Measurements from ENCODE around the gene PABPN1.
A peak's percentile ranks its signal among the peaks of the same experiment; 100 is the strongest.
"Not testable (repeated sequence)": the region's sequence is repeated elsewhere in the genome, so short reads cannot be mapped to it uniquely, and the experiment has no call there.

PABPN1 gene

GRCh38 chr14:23301288-23301968 lies 19.8 kb upstream of the PABPN1 start:
- peak; percentile 91 to 94 for DNase-seq (ENCODE audit: low read depth in 2 of 2)

DNA sequence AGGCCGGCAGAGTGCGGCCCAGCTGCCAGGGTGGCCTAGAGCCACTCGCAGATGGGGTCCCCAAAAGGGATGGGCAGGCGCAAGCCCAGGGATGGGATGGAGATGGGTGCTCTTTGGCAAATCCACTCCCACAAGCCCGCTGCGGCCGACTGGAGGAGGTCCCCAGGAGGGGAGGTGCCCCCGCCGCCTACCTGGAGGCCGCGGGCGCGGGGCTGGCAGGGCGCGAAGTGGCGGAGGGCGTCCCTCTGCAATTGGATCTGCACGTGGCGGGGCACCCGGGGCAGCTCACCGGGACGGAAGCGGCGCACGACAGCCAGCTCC lies 19.3 kb upstream of the PABPN1 start:
- peak in 1 of 2 donors; percentile 27 for DNase-seq (ENCODE audit: low read depth in 2 of 2)

- DNase-seq (ENCODE audit: low read depth in 2 of 2): peak; percentile 62 to 70
Observed at GRCh38 chr14:23302290-23303225, 18.7 kb upstream of the PABPN1 start, which contains the start of gene PPP1R3E. TSS of gene PPP1R3E (minus strand) at chr14:23302859. CDS start at chr14:23302576, 283 bp downstream.

DNA sequence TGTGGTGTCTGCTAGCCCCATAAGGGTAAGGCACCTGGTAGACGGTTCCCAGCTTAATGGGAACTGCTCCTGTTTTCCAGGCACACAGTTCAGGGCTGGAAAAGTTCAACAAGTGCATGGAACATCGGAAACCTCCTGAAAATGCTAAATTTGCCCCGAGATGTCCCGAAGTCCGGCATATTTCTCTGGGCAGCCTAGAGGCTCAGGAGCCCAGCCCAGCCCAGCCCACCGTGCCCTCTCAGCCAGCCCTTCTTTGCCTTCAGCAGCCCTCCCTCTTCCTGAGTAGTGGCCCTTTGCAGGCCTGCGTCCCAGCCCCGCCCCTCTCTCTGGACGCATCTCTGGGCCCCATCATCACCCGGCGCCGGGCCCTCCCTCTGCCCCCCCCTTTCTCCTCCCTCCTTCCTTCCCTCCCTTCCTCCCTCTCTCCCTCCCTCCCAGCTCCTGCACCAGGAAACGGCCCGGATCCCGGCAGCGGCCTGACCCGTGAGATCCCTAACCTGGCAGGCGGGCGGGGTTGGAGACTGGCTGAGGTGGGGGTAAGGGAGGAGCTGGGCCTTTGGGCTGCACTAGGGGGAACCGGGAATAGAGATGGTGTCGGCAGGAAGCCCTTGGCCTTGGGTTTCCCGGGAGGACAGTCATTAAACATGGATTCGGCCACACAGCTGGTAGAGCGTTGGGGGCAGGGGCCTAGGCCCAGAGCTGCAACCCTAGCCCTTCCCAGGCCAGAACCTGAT lies 14.7 kb upstream of the PABPN1 start, which contains the start of gene BCL2L2:
BCL2L2 (plus strand) TSS at position 422 of the 734 bp plus-strand sequence. CDS start 935 bp downstream, outside the sequence.
- no peak for DNase-seq (ENCODE audit: low read depth in 2 of 2)

DNA sequence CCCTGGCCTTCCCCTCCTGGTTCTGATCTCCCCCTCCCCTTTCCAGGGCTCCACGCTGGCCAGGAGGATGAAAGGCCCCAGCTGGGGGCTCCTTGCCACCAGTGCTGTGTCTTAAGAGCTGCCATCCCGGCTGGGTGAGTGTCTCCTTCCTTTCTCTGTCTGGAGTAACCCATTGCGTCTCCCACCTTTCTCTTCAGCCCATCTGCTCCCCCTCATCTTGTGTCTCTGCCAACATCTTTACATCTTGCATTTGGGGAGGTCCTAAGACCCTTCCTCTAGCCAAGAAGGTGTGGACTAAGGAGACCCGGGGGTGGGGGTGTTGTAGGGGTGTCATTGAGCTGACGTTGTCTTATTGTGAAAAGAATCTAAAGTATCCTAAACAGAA lies 14.1 kb upstream of the PABPN1 start:
- DNase-seq (ENCODE audit: low read depth in 2 of 2): no peak

DNA sequence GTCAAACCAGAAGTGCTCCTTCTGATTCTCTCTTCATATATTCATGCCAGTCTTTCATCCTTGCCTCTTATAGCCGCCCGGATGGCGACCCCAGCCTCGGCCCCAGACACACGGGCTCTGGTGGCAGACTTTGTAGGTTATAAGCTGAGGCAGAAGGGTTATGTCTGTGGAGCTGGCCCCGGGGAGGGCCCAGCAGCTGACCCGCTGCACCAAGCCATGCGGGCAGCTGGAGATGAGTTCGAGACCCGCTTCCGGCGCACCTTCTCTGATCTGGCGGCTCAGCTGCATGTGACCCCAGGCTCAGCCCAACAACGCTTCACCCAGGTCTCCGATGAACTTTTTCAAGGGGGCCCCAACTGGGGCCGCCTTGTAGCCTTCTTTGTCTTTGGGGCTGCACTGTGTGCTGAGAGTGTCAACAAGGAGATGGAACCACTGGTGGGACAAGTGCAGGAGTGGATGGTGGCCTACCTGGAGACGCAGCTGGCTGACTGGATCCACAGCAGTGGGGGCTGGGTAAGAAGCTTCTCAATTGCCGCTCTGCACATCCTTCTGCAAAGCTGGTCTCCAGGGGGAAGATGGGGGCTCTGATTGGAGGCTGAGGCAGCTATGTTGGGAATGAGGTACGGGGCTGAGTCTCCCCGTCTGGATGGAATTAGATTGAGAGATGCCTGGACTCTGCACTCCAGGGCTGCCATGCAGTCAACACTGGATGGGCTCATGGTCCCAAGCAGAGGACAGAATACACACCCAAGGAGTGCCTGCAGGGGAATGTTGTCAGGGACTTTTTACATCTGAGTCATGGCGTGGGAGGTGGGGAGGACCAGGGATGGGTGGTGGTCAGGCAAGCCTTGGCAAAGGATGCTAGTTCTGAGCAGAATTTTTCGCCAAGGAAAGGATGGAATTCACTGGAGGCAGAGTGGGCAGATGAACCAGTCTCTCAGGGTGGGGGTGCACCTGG lies 13.3 kb upstream of the PABPN1 start:
- DNase-seq (ENCODE audit: low read depth in 2 of 2): no peak

GRCh38 chr14:23308721-23309445 lies 12.4 kb upstream of the PABPN1 start:
- no peak for DNase-seq (ENCODE audit: low read depth in 2 of 2)

DNA sequence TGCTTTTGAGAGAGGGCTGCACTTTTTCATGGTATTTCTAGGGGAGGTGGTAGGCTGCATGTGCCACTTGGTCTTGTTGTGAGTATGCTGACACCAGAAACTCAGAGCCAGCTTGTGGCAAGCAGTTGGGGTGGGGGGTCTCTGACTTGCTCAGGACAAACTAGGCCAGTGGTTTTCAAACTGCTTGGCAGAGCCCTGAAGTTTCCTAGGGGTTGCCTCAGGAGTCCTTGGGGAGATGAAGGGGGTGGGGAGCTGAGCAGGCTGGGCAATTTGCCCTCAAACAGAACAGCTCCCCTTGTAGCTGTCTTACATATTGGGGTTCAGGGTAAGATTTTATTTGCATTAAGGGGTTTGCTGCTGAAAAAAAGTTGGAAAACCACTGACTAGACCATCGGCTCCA lies 10.7 kb upstream of the PABPN1 start:
- DNase-seq (ENCODE audit: low read depth in 2 of 2): no peak

- DNase-seq (ENCODE audit: low read depth in 2 of 2): no peak
Observed at GRCh38 chr14:23316300-23316699, 5.0 kb upstream of the PABPN1 start.

GRCh38 chr14:23319746-23320583 lies 1.3 kb upstream of the PABPN1 start:
- no peak for DNase-seq (ENCODE audit: low read depth in 2 of 2)

- no peak for DNase-seq (ENCODE audit: low read depth in 2 of 2)
Observed at GRCh38 chr14:23321572-23322547, 603 bp downstream of the PABPN1 start.

DNA sequence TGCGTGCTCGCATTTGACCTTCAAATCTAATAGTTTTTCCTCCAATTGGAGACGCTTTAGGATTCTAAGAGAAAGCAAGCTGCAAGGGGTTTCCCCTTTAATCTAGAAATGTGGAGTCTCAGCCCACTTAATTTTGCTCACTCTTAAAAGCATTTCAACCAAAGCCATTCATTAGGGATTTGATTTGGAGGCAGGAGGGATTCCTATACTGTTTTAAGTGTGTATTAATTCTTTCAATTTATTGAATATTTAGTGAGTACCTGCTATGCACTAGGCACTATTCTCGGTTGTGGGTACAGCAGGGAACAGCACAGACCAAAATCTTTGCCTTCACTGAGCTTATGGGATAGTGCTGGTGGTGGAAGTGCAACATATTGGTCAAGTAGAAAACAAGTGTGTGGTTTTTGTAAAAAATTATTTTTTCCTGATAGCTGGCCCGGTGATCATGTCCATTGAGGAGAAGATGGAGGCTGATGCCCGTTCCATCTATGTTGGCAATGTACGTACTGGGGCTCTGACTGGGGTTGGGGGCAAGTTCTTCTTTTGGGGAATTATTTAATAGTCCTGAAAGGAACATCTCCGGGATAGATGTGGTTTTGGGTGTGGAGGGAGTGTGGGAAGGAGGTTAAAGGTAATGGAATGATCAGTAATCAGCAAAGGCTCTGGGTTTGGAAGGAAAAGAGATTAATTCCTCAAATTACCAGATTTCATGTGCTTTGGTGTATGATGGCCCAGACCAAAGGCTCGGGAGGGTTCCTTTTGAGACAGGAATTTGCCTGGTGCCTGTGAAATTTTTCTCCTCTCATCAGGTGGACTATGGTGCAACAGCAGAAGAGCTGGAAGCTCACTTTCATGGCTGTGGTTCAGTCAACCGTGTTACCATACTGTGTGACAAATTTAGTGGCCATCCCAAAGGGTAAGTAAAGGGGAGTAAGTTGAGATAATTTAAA lies 1.6 kb downstream of the PABPN1 start:
- DNase-seq (ENCODE audit: low read depth in 2 of 2): no peak

- DNase-seq (ENCODE audit: low read depth in 2 of 2): no peak
Observed at GRCh38 chr14:23323838-23324454, 2.7 kb downstream of the PABPN1 start.

GRCh38 chr14:23324455-23324846 lies 3.2 kb downstream of the PABPN1 start:
- DNase-seq (ENCODE audit: low read depth in 2 of 2): no peak

- no peak for DNase-seq (ENCODE audit: low read depth in 2 of 2)
Observed at GRCh38 chr14:23324993-23325392, 3.7 kb downstream of the PABPN1 start.

GRCh38 chr14:23325746-23326145 lies 4.5 kb downstream of the PABPN1 start:
- DNase-seq (ENCODE audit: low read depth in 2 of 2): not testable (repeated sequence)
